B cell (primary cell): ENCODE data around the gene CERS1. TPM values are rescaled to one million over a fixed set of nuclear protein-coding genes. Genes with fewer than 3 reads are reported as not detected.
A peak's percentile ranks its signal among the peaks of the same experiment; 100 is the strongest.

Experiments
- ATAC-seq: fragments of 200-7000 bp; cut with Tn5 transposase; one replicate; pipeline ENCODE4 v1.10.0; 2021; ENCODE audit warnings: low read depth, mild to moderate bottlenecking, moderate number of reproducible peaks, moderate library complexity
- CTCF ChIA-PET: fragments of 350-600 bp; sonication (Branson Sonifier 250); formaldehyde crosslinking; loops from one replicate; lab custom pipeline; 2021; ENCODE audit warnings: antibody characterized with exemption, inconsistent platforms; lab: Charles Lee
- POLR2A ChIA-PET: fragments of 350-600 bp; sonication (Branson Sonifier 250); formaldehyde crosslinking; loops from one replicate; lab custom pipeline; 2021; ENCODE audit warnings: antibody characterized with exemption; lab: Charles Lee
- DNase-seq: peaks from one replicate; pipeline ENCODE4 v3.0.0; 2013
- H2AFZ ChIP-seq: 2 replicates; pipeline ENCODE4 v1.6.1; 2012; ENCODE audit warnings: mild to moderate bottlenecking, low read depth, low read length; ENCODE audit not compliant: insufficient read depth, poor library complexity, severe bottlenecking
- H3K27ac ChIP-seq, 2 donors: 1 replicate in 1 of 2; 2 replicates in 1 of 2; pipeline ENCODE4 v1.5.1; 2012 to 2013; ENCODE audit warnings: low read length in 2 of 2, mild to moderate bottlenecking in 2 of 2, moderate library complexity in 1 of 2
- H3K27me3 ChIP-seq, 4 experiments: fragments of 200-600 bp in 1 of 4; sonication (generic) in 1 of 4; replicated peaks in 1 of 4; 1 replicate in 2 of 4; 2 replicates in 2 of 4; pipeline versions ENCODE4 v1.6.1 to v1.7.0; 2013 to 2016; ENCODE audit warnings: low read length in 3 of 4, mild to moderate bottlenecking in 2 of 4, mixed read lengths in 1 of 4, moderate library complexity in 1 of 4; ENCODE audit not compliant: insufficient read depth in 4 of 4, control insufficient read depth in 3 of 4; ENCODE audit errors: control extremely low read depth in 1 of 4
- H3K36me3 ChIP-seq, 2 experiments: replicated peaks in 1 of 2; 1 replicate in 1 of 2; 2 replicates in 1 of 2; pipeline versions ENCODE4 v1.6.1 to v1.7.1; 2013; ENCODE audit warnings: low read length in 1 of 2; ENCODE audit not compliant: insufficient read depth in 2 of 2, control insufficient read depth in 1 of 2; ENCODE audit errors: control extremely low read depth in 1 of 2, extremely low read depth in 1 of 2
- H3K4me1 ChIP-seq, 2 donors: fragments of 200-600 bp in 1 of 2; sonication (generic) in 1 of 2; 1 replicate in 1 of 2; 2 replicates in 1 of 2; pipeline versions ENCODE4 v1.5.1 to v1.6.1; 2013 to 2017; ENCODE audit warnings: low read length in 2 of 2; ENCODE audit not compliant: control insufficient read depth in 2 of 2, insufficient read depth in 2 of 2
- H3K4me2 ChIP-seq: replicated peaks from 2 replicates; pipeline ENCODE3; 2012; ENCODE audit warnings: mild to moderate bottlenecking, low read depth, low read length; ENCODE audit not compliant: poor library complexity, severe bottlenecking
- H3K4me3 ChIP-seq, 5 experiments: fragments of 200-600 bp in 1 of 5; sonication (generic) in 1 of 5; 1 replicate in 3 of 5; 2 replicates in 2 of 5; pipeline versions ENCODE4 v1.5.1 to v1.7.0; 2011 to 2016; ENCODE audit warnings: low read length in 4 of 5, mild to moderate bottlenecking in 4 of 5, low read depth in 2 of 5, control low read depth in 1 of 5, moderate library complexity in 1 of 5; ENCODE audit not compliant: insufficient read depth in 1 of 5; ENCODE audit errors: control extremely low read depth in 1 of 5, extremely low read depth in 1 of 5
- H3K79me2 ChIP-seq: fragments of 200-600 bp; sonication (generic); one replicate; pipeline ENCODE4 v1.6.0; 2016; ENCODE audit warnings: low read length; ENCODE audit not compliant: control insufficient read depth, insufficient read depth
- H3K9ac ChIP-seq: fragments of 200-600 bp; sonication (generic); 2 replicates; pipeline ENCODE4 v1.6.1; 2017; ENCODE audit warnings: mild to moderate bottlenecking, low read length, moderate library complexity
- H3K9me3 ChIP-seq, 3 donors: one replicate each; pipeline versions ENCODE4 v1.6.1 to v1.7.1; 2013; ENCODE audit warnings: low read length in 2 of 3; ENCODE audit not compliant: control insufficient read depth in 2 of 3, insufficient read depth in 1 of 3; ENCODE audit errors: control extremely low read depth in 1 of 3
- H4K20me1 ChIP-seq: 2 replicates; pipeline ENCODE4 v1.6.0; 2012; ENCODE audit warnings: mild to moderate bottlenecking, low read length; ENCODE audit not compliant: insufficient read depth, control insufficient read depth, poor library complexity, severe bottlenecking
- H3K27ac Mint-ChIP-seq: one replicate; pipeline ENCODE4 v1.8.0; 2021; ENCODE audit warnings: mixed read lengths
- H3K27me3 Mint-ChIP-seq: one replicate; pipeline ENCODE4 v1.8.0; 2021; ENCODE audit warnings: mixed read lengths
- H3K4me1 Mint-ChIP-seq: one replicate; pipeline ENCODE4 v1.8.0; 2021; ENCODE audit warnings: mixed read lengths
- H3K4me3 Mint-ChIP-seq: one replicate; pipeline ENCODE4 v1.8.0; 2021; ENCODE audit warnings: mixed read lengths
- H3K9me3 Mint-ChIP-seq: one replicate; pipeline ENCODE4 v1.8.0; 2022; ENCODE audit warnings: mixed read lengths; ENCODE audit not compliant: insufficient read depth
- CTCF ChIP-seq: fragments of 200-600 bp; IDR thresholded peaks from one replicate; pipeline ENCODE4 v1.8.0; 2022; ENCODE audit warnings: antibody characterized with exemption, mild to moderate bottlenecking
- EZH2 ChIP-seq: IDR thresholded peaks from 2 replicates; pipeline ENCODE4 v1.6.1; 2012; ENCODE audit warnings: borderline replicate concordance, low read depth, mild to moderate bottlenecking, moderate library complexity, low read length; ENCODE audit not compliant: insufficient read depth, poor library complexity, severe bottlenecking
- WGBS: methylation state at CpG from one replicate; pipeline ENCODE4 v1.1.5; 2013; ENCODE audit warnings: missing lambda C conversion rate; ENCODE audit not compliant: insufficient coverage; 5-methylcytosine and 5-hydroxymethylcytosine counted together
- intact Hi-C: fragments of 100-400 bp; cut with micrococcal nuclease; formaldehyde crosslinking; loops from one replicate; pipeline ENCODE4 v1.10.0; 2022
- polyA plus RNA-seq: library from polyadenylated mRNA; depleted of rRNA; stranded (reverse); fragments of >200 nt; gene quantifications from 2 replicates; pipeline ENCODE4 v1.2.3, GENCODE V29; 2012
- total RNA-seq, 2 donors: library from RNA; stranded (reverse); fragments of 120-200 nt in 1 of 2; gene quantifications; 1 replicate in 1 of 2; 2 replicates in 1 of 2; pipeline versions ENCODE4 v1.2.3 to v1.2.4, GENCODE V29; 2013 to 2022

Gene CERS1
- total and polyA plus RNA-seq, 2 donors (not counting 1 experiment from before 2014, with no cell fraction given), result not detected

- DNase-seq (peak; percentile 24), ATAC-seq (no peak)
- Histone ChIP-seq H4K20me1 (peaks cover 21% of the 10 kb centered on the region), H3K27me3 (peaks cover 0 to 25% (median 11%) of the 10 kb centered on the region in 4 experiments), H3K79me2 (no peaks in the 10 kb centered on the region), H3K9ac (no peak overlapping the region), H2AFZ (no peak overlapping the region), H3K36me3 (peaks cover 1 to 26% of the 10 kb centered on the region in 2 experiments), H3K4me3 (no peak overlapping the region), H3K4me2 (no peak overlapping the region), H3K27ac (no peak overlapping the region), H3K9me3 (no peaks in the 10 kb centered on the region), H3K4me1 (peaks cover 13 to 17% of the 10 kb centered on the region in 2 donors)
- ChIA-PET CTCF (no interaction called here), POLR2A (no interaction called here)
- Mint-ChIP-seq H3K4me3 (peak overlapping the region; percentile 87), H3K9me3 (no peaks in the 10 kb centered on the region), H3K4me1 (peaks cover 11% of the 10 kb centered on the region), H3K27me3 (peaks cover 25% of the 10 kb centered on the region), H3K27ac (no peak overlapping the region)
- WGBS, result 86% methylated on average over 23 of the region's 25 CpGs
- intact Hi-C loops, result no loop called here
- no peak for TF ChIP-seq EZH2
- no peak for TF ChIP-seq CTCF
Measured at GRCh38 chr19:18897094-18898029, 1.4 kb upstream of the CERS1 start.

GRCh38 chr19:18896421-18896841, 473 bp upstream of the CERS1 start:
- TF ChIP-seq CTCF (no peak), EZH2 (no peak)
- no peak for ATAC-seq
- H3K9ac ChIP-seq, result no peak overlapping the region
- Mint-ChIP-seq H3K9me3 (no peaks in the 10 kb centered on the region), H3K4me1 (peaks cover 11% of the 10 kb centered on the region), H3K4me3 (peak overlapping the region; percentile 87), H3K27me3 (peaks cover 25% of the 10 kb centered on the region), H3K27ac (no peak overlapping the region)
- ChIA-PET POLR2A (no interaction called here), CTCF (no interaction called here)
- H2AFZ ChIP-seq, result no peak overlapping the region
- peaks cover 21% of the 10 kb centered on the region for H4K20me1 ChIP-seq
- peaks cover 1 to 24% of the 10 kb centered on the region in 2 experiments for H3K36me3 ChIP-seq
- H3K9me3 ChIP-seq, result no peaks in the 10 kb centered on the region
- DNase-seq, result peak; percentile 27
- H3K4me3 ChIP-seq, result no peak overlapping the region
- peak overlapping the region; percentile 38 for H3K4me2 ChIP-seq
- no peak overlapping the region for H3K27ac ChIP-seq
- intact Hi-C loops, result no loop called here
- no peaks in the 10 kb centered on the region for H3K79me2 ChIP-seq
- peaks cover 0 to 25% (median 11%) of the 10 kb centered on the region in 4 experiments for H3K27me3 ChIP-seq
- peaks cover 13 to 17% of the 10 kb centered on the region in 2 donors for H3K4me1 ChIP-seq
- WGBS, result 23% methylated on average over 33 of the region's 33 CpGs
